Measurements from ENCODE around the gene PHF21A.
"Not testable (repeated sequence)": the region's sequence is repeated elsewhere in the genome, so short reads cannot be mapped to it uniquely, and the experiment has no call there.

Gene PHF21A

DNA sequence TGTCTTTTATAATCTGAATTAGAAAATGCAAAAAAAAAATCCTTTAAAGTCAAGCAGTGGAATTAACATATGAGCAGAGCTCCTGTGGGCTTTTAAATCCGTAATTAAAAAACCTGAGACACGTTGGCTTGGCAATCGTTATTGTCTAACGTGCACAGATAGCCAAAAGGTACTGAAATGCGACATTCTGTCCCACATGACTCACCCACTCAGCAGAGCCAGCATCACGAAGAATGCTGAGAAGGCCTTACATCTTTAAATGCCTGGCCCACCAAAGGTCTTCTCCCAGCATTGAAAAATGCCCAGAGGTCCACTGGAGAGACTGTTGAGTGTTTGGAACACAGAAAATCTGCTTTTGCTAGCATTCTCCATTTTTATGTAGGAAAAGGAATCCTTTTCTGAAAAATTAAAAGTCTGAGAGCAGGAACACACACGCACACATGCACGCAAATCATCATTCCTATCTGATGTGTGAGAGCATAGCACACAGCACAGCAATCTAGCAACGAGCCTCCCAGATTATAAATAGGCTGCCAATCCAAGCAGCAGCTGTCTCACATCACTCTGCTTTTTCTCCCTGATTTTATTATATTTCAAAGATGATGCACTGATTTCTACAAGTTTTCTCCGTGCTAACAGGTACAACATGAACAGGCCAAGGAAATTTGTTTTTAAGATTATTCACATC, 94.5 kb downstream of the PHF21A start:
- DNase-seq, result no peak

DNA sequence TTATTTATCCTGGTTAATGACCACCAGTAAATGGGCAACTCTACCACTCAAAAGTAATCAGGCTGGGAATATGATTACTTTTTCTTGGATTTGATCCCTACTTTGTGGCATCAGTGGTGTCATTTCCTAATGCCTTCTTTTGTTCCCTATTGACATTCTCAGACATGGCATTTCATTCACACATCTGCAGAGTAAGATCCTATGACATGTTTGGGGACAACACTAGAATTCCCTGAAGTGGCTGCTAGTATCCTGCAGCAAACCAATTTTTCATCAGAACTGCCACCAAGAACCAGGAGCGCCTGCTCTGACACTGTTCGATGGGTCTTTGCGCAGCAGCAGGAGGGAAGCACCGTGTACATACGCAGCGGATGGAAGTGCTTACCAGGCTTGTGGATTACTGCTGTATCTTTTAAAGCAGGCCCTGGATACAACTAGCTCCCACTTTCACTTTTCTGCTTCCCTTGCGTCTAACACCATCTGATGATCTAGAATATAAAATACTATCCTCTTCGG, 101.1 kb downstream of the PHF21A start:
- no peak for DNase-seq

DNA sequence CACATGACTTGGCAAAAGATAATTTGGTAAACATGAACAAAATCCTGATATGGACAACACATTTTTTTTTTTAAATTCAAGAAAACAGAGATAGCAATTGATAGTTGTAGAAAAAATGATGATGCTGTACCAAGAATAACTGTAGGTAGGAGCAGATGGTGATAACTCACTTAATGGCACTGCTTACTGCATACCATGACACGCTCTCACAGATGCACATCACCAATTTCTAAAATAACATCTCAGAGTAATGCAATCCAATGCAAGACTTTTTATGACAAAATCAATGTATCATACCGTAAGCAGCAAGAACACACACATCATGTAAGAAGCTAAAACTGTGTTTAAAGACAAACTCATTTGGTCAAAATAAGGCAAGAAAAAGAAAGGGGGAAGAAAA, 102.6 kb downstream of the PHF21A start:
- DNase-seq, result no peak

DNA sequence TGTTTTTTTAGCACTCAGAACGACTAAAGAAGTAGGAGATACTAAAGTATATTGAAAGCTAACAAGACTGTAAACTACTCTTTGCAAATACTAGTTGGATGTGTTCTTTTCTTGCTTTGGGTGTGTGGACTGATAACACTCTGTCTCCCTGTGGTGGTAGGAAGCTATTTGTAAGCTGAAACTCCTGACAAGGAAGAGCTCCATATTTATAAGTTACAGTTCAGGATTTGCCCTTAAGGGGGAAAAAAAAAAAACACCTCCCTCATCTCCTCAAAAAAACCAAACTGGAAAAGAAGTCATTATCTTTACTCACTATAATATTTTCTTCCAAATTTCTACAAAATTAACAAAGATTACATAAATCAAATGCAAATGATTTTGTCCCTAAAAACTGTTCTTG, 103.9 kb downstream of the PHF21A start:
- no peak for DNase-seq

DNA sequence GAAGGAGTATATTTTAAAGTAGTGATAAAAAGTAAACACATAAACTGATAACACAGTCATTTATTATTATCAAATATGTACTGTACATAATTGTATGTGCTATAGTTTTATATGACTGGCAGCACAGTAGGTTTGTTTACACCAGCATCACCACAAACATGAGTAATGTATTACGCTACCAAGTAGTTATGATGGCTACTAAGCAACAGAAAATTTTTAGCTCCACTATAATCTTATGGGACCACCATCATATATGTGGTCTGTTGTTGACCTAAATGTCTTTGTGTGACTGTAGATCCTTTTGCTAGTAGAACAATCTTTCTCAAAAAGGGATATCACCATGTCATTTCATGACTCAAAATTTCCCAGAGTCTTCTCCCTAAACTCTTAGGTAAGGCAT, 105.3 kb downstream of the PHF21A start:
- DNase-seq, result no peak

DNA sequence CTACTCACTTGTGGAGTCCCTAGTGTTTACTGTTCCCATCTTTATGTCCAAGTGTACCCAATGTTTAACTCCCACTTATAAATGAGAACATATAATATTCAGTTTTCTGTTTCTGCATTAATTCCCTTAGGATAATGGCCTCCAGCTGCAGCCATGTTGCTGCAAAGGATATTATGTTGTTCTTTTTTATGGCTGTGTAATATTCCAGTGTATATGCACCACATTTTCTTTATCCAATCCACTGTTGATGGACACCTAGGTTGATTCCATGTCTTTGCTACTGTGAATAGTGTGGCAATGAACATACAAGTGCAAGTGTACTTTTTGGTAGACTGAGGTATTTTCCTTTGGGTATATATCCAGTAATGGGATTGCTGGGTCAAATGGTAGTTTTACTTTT, 107.1 kb downstream of the PHF21A start:
- DNase-seq, result not testable (repeated sequence)

DNA sequence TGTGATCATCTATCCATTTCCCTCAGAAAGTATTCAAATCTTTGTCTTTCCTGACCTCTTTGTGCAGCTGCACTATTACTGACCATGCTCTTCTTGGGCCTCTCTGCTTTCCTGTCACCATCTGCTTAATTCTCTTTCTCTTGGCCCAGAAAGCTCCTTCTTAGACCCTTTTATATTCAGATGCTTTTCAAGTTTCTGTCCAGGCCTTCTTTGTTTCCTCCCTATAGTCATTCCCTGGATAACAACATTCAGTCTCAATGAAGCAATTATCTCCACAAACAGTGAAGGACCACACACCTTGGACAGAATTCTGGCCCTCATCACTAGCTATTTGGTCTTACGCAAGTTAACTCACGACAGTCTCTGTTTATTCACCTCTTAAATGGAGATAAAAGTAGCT, 109.1 kb downstream of the PHF21A start:
- DNase-seq, result no peak

DNA sequence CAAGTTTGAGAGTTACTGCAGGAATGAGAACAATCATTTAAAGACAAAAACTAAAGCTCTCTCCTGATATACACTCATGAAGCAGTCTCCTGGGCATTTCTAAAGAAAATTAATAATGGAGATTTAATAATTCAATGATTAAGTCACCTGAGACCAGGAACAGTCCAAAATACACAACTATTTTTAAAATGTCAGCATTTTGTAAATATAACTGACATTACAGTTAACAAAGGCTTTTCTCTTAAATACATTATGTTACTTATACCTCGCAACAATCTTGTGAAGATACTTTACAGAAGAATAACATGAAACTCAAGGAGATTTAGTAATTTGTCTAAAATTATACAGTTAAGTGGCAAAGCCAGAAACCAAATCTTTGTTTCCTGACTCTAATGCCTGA, 111.2 kb downstream of the PHF21A start:
- DNase-seq, result no peak

DNA sequence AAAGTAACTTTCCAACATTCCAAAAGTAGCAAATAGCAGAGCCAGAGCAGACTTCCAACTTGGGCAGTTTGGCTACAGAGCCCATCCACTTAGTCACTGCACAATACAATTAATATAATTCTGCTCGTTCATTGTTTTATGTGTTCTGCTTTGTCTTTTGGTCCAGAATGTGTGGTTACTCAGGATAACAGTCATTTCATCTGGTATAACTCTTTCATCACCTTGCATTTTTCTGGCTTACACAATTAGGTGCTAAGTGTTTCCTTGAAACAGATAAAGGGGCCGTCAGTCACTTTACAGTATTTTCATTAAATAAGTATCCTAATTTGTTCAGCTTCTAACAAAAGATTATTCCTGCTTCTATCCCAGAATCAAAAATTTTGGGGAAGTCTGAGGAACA, 111.6 kb downstream of the PHF21A start:
- no peak for DNase-seq

DNA sequence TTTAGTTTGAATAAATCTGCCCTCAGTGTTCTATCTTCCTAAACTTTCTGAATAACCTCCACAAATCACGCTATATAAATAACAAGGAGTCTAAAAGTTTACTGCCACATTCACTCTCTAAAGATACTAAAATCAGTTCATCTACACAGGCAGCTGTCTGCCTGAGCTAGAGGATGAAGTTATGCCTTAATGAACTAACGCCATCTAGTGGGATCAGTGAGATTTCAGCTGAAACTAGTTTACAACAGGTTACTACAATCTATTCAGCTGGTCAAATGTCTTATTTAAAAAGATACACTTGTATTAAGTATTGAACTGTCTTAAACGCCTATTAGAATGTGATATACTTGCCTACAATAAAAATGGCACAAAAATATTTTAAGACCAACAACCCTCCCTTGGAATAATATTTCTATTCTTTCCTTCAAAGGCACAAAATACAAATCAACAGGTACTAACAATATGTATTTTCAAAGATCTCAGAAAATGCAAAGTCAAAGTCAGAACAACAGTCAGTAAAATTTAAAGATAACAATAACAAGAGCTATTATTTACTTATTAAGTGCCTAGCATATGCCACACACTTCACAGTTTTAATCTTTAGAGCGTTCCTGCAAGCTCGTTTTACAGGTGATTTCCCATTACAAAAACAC, 114.7 kb downstream of the PHF21A start:
- peak; percentile 66 for DNase-seq

DNA sequence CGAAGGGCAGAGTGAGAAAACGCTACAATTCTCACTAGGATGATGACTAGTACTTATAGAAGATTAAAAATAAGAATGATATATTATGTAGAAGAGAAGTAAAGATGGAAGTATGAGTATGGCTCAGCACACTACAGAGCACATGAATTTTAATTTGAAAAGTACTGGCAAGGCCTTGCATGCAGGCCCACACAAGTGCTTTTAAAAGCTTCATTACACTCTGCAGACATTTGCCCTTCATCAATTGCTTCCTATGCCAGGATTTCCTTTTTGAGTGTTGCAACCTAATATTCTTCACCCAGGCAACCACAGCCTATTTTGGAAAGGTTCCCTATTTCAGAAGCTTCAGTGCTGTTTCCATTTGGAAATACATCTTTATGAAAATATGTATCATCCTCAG, 117.7 kb downstream of the PHF21A start:
- no peak for DNase-seq

DNA sequence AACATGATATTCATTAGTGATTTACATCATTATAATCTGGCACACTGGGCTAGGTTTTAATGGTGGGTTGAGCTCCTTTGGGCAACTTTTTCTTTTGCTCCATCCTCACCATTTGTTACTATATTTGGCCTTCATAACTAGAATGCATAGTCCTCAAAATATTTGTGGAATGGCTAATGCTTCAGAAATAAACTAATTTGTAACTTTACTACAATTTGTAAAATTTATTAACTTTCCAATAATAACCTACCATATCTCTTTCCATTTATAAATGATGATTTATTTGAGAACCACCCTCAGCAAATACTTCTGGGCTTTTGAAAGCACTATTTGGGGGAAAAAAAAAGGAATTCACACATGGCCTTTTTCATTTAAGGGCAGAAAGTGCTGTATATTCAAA, 119.1 kb downstream of the PHF21A start:
- no peak for DNase-seq

DNA sequence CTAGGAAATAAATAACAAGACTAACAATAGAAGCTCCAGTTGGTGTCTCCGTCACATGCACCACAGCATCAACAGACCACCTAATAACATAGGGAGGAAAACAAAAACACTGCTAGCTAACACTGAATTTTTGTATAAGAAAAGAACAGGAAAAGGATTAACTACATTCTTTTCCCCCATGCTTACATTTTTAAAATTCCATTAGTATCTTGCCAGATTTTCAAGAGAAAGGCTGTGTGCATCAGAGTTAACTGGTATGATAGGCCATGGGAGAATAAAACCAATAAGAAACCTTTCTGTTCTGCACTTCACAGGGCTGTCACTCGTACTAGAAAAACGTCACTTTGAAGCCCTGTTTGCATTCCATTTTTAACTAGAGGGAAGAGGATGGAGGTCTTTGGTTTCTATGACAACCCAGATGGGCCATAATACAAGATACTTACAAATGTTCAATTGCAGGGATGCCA, 119.8 kb downstream of the PHF21A start:
- DNase-seq, result no peak

DNA sequence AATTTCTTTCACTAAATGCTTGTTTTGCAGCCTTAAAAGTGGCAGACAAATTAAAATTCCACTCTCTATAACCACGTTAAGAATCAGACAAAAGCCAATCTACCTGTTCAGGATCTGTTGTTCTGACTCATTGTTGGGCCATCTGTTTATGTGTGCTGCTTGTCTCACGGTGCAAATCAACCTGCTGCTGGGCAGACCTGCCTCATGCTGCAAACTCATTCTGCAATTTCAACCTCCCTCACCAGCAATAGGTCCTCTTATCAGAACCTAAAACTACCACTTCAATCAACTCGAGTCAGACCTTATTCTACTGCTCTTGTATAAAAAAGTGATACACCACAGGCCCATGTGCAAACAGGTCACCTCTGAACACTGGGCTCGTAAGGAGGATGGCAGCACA, 123.7 kb downstream of the PHF21A start:
- DNase-seq, result peak; percentile 33

DNA sequence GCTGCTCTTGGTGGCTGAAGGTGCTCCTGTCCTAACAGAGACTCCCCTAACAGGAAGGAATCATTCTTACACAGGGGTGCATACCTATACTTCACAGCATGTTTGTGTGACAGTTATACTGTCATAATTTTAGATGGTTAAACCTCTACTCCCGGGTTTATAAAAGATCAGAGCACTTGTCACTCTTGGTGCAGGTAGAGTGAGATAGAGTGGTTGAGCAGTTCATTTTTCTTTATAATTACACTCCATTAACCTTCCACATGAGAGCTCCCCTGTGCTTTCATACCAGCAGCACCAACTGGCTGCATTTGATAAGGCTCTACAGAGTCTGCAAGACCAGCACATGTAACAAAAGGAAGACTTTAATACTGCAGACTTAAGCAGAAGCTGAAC, 125.9 kb downstream of the PHF21A start:
- peak; percentile 24 for DNase-seq

DNA sequence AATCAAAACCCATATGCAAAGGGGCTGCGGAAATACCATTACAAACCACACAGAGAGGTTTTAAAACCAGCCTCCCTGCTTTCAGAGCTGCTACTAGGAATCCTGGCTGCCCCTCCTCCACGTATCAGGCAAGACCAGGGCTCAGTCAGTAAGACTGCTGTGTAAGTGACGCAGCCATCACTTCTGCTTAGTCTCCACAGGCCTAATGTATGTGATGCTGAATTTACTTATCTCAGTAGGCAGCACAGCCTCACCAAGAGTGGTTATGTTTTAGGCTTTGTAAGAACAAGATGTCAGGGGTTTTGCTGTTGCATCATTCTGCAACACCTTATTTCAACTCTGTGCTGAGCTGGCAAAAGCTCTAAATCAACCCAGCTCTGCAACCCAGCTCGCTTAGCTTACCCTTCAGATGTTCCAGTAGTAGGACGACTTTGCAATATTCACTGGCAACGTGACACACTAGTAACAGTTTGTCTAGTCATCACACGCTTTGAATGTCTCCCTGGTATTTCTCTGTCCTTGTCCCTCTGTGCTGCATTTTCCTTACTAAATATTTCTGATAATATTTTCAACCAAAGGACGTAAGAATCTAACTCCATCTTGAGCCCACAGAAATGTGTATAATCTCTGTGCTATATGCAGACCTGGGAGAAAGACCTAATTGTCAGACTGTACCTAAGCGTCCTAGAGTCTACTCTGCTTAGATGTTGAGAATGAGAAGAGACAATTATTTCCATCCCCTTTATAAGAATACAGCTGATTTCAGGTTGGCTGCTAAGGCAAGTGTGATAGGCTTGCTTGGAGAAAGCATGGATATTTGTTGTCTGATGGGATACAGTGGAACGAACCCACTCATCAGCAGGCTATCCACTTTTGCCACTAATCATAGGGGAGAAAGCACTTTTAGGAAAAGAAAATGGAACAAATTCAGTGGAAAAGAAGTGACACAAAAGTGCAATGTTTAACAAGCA, 126.6 kb downstream of the PHF21A start:
- no peak for DNase-seq

DNA sequence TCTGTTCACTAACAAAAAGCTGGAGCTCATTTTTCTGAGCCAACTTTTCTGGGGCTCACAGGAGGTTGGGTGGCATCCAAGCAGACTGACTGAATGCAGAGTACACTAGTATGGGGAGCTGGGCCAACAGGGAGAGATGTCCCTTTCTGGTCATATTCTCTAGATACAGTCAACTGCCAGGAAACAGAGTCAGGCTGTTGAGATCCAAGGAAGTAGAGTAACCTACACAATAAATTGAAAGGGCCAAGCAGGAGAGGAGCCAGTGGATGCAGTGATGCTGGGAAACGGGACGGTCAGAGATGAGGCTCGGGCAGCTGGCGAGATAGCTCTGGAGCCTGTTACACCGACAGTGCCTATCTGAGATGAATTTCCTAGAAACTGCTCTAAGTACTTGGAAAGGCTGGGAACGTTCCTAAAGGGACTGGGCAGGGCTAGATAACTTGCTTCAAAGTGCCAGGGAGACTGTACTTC, 127.7 kb downstream of the PHF21A start:
- DNase-seq, result no peak

DNA sequence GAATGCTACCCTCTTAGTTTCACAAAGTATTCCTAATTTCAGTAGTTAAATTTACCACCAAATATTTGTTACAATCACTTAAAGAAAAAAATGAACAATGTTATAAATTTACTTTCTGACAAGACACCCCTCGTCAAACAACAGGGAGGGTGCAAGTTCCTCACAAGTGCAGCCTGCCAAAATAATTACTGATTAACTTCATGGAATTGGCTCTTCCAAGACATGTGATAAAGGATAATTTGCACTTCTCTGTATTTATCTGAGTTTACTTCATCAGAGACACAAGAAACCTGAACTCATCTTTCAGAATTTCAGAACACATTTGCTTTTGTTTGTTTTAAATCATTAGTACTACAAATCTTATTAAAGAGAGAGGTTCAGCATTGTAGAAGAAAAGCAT, 132.3 kb downstream of the PHF21A start:
- DNase-seq, result no peak

DNA sequence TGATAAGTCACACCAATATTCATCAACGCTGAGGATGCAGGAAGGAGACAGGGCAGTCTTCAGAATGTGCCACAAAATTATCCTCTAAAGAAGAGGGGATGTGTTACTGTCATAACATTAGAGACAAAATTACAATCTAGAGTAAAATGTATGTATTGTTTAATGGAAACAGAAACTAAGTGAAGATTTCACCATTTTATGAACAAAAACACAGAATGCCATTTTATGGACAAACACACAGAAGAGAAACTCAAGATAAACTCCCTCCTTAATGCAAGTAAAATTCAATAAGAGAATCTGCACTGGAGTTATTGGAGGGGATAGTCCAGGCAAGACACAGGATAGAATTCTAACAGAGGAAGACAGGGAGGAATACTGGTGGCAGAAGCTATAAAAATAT, 136.0 kb downstream of the PHF21A start:
- no peak for DNase-seq

DNA sequence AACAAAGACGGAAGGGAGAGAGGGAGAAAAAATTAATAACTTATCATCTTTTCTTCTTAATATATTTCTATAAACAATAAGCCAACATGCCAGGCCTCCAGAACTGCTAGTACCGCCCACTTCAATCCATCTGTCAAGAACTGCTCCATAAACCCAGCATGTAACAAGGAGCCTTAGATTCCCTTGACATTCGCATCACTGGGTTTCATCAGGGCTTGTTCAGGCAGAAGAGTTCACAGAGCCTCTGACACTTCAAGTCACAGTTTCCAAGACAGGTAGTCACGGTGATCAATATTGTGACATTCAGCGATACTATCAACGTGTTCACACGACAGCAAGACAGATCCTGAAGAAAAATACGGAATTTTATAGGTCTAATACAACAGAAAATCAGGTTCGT, 137.1 kb downstream of the PHF21A start:
- no peak for DNase-seq

DNA sequence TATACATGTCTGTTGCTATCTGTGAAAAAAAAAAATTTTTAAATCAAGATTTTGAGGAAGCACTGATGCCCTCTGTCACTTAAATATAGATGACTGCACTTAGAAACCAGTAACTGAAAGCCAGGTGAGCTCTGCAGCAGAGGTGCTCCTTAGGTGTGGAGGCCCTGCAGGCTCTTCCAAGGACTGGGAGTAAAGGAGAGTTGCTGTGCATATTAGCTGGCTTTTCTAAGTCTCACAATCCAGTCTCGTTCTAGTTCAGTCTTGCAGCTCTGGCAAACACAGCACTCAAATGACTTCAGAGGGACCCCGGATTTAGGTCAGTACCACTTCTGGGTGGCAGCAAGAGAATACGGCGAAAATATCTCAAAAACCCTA, 137.8 kb downstream of the PHF21A start:
- DNase-seq, result no peak

DNA sequence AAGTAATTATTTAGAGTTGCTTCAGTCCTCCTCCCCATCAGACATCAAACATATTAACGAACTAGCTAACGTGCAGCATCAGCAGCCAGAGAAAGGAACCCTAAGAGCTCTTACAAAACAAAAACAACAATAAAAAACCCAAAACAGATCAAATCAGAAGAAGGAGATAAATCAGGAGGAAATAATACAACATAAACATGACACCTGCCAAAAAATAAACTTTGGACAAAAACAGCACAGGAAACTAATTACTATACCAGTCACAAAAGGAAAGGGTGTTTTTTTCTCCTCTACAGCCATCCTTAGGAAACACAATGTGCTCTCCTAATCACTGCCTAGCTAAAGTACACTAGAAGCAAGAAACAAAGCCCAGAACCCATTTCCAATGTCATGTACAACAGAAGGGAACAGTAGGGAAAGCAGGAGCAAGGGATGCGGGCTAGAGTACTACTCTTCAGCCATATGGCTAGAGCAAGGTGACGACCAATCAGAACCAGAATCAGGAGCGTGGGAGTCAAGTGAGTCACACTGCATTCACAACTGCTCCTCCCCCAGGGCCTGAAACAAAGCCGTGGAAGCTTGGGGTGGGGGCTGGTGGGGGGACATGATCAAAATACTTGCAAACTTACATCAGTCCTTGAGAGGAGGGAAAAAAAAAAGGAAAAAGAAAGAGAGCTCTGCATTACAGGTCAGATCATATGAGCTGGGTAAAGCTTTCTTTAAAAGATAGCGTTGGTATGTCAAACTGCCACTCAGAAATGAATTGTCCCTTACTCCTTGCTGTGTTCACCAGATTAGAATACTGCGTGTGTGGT, 138.4 kb downstream of the PHF21A start:
- no peak for DNase-seq

DNA sequence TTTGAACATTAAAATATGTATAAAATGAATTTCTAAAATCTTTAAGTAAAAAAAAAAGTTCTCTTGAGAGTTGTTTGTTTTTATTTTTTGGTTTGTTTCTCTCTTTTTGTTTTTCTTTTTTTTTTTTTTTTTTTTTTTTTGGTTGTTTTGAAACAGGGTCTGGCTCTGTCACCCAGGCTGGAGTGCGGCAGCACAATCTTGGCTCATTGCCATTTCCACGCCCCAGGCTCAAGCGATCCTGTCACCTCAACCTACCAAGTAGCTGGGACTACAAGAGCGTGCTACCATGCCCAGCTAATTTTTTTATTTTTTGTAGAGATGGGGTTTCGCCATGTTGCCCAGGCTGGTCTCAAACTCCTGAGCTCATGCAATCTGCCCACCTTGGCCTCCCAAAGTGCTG, 139.4 kb downstream of the PHF21A start:
- DNase-seq, result not testable (repeated sequence)
